Measurements from ENCODE around the gene HAUS3.

DNA sequence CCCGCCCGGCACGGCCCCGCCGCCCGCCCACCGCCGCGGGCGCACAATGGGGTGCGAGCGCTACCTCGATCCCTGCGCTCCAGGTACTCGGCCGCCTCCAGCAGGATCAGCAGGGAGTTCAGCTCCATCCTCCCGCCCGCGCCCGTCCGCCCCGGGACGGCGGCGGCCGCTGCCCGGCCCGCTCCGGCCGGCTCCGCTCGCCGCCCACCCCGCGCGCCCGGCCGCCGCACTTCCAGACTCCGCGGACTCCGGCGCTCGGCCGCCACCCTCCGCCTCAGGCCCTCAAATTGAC lies 19.9 kb upstream of the HAUS3 start, which contains the start of gene MXD4:
- TF ChIP-seq, protein P1, sequence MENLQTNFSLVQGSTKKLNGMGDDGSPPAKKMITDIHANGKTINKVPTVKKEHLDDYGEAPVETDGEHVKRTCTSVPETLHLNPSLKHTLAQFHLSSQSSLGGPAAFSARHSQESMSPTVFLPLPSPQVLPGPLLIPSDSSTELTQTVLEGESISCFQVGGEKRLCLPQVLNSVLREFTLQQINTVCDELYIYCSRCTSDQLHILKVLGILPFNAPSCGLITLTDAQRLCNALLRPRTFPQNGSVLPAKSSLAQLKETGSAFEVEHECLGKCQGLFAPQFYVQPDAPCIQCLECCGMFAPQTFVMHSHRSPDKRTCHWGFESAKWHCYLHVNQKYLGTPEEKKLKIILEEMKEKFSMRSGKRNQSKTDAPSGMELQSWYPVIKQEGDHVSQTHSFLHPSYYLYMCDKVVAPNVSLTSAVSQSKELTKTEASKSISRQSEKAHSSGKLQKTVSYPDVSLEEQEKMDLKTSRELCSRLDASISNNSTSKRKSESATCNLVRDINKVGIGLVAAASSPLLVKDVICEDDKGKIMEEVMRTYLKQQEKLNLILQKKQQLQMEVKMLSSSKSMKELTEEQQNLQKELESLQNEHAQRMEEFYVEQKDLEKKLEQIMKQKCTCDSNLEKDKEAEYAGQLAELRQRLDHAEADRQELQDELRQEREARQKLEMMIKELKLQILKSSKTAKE (CRISPR knock-in tag; IDR thresholded peaks at IDR 0.05; ENCODE audit: borderline replicate concordance), result no peak
- TF ChIP-seq FOXM1 (CRISPR knock-in tag; IDR thresholded peaks at IDR 0.05), result no peak
- TF ChIP-seq, protein P2, sequence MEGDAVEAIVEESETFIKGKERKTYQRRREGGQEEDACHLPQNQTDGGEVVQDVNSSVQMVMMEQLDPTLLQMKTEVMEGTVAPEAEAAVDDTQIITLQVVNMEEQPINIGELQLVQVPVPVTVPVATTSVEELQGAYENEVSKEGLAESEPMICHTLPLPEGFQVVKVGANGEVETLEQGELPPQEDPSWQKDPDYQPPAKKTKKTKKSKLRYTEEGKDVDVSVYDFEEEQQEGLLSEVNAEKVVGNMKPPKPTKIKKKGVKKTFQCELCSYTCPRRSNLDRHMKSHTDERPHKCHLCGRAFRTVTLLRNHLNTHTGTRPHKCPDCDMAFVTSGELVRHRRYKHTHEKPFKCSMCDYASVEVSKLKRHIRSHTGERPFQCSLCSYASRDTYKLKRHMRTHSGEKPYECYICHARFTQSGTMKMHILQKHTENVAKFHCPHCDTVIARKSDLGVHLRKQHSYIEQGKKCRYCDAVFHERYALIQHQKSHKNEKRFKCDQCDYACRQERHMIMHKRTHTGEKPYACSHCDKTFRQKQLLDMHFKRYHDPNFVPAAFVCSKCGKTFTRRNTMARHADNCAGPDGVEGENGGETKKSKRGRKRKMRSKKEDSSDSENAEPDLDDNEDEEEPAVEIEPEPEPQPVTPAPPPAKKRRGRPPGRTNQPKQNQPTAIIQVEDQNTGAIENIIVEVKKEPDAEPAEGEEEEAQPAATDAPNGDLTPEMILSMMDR (CRISPR knock-in tag; IDR thresholded peaks at IDR 0.05), result no peak
- no peak for TF ChIP-seq MLLT10 (CRISPR knock-in tag; IDR thresholded peaks at IDR 0.05)
- TF ChIP-seq, protein P3, sequence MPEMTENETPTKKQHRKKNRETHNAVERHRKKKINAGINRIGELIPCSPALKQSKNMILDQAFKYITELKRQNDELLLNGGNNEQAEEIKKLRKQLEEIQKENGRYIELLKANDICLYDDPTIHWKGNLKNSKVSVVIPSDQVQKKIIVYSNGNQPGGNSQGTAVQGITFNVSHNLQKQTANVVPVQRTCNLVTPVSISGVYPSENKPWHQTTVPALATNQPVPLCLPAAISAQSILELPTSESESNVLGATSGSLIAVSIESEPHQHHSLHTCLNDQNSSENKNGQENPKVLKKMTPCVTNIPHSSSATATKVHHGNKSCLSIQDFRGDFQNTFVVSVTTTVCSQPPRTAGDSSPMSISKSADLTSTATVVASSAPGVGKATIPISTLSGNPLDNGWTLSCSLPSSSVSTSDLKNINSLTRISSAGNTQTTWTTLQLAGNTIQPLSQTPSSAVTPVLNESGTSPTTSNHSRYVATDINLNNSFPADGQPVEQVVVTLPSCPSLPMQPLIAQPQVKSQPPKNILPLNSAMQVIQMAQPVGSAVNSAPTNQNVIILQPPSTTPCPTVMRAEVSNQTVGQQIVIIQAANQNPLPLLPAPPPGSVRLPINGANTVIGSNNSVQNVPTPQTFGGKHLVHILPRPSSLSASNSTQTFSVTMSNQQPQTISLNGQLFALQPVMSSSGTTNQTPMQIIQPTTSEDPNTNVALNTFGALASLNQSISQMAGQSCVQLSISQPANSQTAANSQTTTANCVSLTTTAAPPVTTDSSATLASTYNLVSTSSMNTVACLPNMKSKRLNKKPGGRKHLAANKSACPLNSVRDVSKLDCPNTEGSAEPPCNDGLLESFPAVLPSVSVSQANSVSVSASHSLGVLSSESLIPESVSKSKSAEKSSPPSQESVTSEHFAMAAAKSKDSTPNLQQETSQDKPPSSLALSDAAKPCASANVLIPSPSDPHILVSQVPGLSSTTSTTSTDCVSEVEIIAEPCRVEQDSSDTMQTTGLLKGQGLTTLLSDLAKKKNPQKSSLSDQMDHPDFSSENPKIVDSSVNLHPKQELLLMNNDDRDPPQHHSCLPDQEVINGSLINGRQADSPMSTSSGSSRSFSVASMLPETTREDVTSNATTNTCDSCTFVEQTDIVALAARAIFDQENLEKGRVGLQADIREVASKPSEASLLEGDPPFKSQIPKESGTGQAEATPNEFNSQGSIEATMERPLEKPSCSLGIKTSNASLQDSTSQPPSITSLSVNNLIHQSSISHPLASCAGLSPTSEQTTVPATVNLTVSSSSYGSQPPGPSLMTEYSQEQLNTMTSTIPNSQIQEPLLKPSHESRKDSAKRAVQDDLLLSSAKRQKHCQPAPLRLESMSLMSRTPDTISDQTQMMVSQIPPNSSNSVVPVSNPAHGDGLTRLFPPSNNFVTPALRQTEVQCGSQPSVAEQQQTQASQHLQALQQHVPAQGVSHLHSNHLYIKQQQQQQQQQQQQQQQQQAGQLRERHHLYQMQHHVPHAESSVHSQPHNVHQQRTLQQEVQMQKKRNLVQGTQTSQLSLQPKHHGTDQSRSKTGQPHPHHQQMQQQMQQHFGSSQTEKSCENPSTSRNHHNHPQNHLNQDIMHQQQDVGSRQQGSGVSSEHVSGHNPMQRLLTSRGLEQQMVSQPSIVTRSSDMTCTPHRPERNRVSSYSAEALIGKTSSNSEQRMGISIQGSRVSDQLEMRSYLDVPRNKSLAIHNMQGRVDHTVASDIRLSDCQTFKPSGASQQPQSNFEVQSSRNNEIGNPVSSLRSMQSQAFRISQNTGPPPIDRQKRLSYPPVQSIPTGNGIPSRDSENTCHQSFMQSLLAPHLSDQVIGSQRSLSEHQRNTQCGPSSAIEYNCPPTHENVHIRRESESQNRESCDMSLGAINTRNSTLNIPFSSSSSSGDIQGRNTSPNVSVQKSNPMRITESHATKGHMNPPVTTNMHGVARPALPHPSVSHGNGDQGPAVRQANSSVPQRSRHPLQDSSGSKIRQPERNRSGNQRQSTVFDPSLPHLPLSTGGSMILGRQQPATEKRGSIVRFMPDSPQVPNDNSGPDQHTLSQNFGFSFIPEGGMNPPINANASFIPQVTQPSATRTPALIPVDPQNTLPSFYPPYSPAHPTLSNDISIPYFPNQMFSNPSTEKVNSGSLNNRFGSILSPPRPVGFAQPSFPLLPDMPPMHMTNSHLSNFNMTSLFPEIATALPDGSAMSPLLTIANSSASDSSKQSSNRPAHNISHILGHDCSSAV (CRISPR knock-in tag; IDR thresholded peaks at IDR 0.05; ENCODE audit: borderline replicate concordance), result no peak
- no peak for TF ChIP-seq POLR2AphosphoS5 (IDR thresholded peaks at IDR 0.05; ENCODE audit: low read depth, low read length)
- TF ChIP-seq, protein P4, sequence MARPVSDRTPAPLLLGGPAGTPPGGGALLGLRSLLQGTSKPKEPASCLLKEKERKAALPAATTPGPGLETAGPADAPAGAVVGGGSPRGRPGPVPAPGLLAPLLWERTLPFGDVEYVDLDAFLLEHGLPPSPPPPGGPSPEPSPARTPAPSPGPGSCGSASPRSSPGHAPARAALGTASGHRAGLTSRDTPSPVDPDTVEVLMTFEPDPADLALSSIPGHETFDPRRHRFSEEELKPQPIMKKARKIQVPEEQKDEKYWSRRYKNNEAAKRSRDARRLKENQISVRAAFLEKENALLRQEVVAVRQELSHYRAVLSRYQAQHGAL (CRISPR knock-in tag; IDR thresholded peaks at IDR 0.05; ENCODE audit: not compliant biosample characterization), result no peak

Data from HepG2 (cell line).